ENCODE measurements around the gene PLA2G12A. TPM values are rescaled to one million over a fixed set of nuclear protein-coding genes. Genes with fewer than 3 reads are reported as not detected.
"Not testable (repeated sequence)": the region's sequence is repeated elsewhere in the genome, so short reads cannot be mapped to it uniquely, and the experiment has no call there.

The PLA2G12A gene
- total RNA-seq, 1 donor from 2014 or later, result 17.8 TPM

DNA sequence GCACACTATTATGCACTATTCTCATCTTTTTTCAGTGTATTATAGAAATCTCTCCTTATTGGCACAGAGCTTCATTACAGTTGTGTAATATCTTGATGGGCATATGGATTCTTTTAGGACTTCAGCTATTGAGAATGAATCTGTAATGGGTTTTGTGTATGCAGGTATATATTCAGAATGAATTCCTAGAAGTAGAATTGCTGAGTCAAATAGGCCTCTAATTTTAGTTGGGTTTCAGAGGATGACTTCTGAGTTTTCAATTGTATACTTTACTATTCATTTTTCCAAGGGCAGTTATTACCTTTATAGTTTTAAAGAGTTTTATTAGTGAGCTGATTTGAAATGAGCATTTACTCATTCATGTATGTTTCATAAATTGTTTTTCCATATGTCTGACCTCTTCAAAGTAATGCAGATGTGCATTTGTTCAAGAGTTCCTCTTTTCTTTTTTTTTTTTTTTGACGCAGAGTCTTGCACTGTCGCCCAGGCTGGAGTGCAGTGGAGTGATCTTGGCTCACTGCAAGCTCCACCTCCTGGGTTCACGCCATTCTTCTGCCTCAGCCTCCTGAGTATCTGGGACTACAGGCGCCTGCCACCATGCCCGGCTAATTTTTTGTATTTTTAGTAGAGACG, 46.1 kb downstream of the PLA2G12A start:
- H3K4me3 ChIP-seq, result no peak overlapping the region
- H2AFZ ChIP-seq (replicated peaks), result no peak overlapping the region
- no peak overlapping the region for H3K4me2 ChIP-seq
- H3K36me3 Mint-ChIP-seq, result peaks cover 55% of the 10 kb centered on the region
- no peaks in the 10 kb centered on the region for H3K79me2 ChIP-seq (ENCODE audit: low read depth)
- H4K20me1 ChIP-seq (ENCODE audit: low read depth), result no peaks in the 10 kb centered on the region
- peaks cover 5% of the 10 kb centered on the region for H3K36me3 ChIP-seq
- H3K4me1 ChIP-seq, result peaks cover 18% of the 10 kb centered on the region
- no peaks in the 10 kb centered on the region for H3K9me3 ChIP-seq (ENCODE audit: low read depth)
- no peak overlapping the region for H3K4me3 Mint-ChIP-seq
- no peak overlapping the region for H3K27ac ChIP-seq
- no peak for DNase-seq (ENCODE audit: low spot score)
- no peak overlapping the region for H3K27ac Mint-ChIP-seq
- peaks cover 18% of the 10 kb centered on the region for H3K4me1 Mint-ChIP-seq
- H3K9me3 Mint-ChIP-seq, result peaks cover 18% of the 10 kb centered on the region
- no peak for TF ChIP-seq EZH2 (IDR thresholded peaks at IDR 0.05)
- TF ChIP-seq EZH2phosphoT487 (IDR thresholded peaks at IDR 0.05), result no peak
- TF ChIP-seq, protein P1, sequence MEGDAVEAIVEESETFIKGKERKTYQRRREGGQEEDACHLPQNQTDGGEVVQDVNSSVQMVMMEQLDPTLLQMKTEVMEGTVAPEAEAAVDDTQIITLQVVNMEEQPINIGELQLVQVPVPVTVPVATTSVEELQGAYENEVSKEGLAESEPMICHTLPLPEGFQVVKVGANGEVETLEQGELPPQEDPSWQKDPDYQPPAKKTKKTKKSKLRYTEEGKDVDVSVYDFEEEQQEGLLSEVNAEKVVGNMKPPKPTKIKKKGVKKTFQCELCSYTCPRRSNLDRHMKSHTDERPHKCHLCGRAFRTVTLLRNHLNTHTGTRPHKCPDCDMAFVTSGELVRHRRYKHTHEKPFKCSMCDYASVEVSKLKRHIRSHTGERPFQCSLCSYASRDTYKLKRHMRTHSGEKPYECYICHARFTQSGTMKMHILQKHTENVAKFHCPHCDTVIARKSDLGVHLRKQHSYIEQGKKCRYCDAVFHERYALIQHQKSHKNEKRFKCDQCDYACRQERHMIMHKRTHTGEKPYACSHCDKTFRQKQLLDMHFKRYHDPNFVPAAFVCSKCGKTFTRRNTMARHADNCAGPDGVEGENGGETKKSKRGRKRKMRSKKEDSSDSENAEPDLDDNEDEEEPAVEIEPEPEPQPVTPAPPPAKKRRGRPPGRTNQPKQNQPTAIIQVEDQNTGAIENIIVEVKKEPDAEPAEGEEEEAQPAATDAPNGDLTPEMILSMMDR (IDR thresholded peaks at IDR 0.05), result no peak
- H3K9ac ChIP-seq, result no peak overlapping the region
- no peaks in the 10 kb centered on the region for H3K27me3 Mint-ChIP-seq (ENCODE audit: insufficient read depth, low read depth)
- no peaks in the 10 kb centered on the region for H3K27me3 ChIP-seq
- peaks cover 10% of the 10 kb centered on the region for H3F3A ChIP-seq (ENCODE audit: low read depth)

DNA sequence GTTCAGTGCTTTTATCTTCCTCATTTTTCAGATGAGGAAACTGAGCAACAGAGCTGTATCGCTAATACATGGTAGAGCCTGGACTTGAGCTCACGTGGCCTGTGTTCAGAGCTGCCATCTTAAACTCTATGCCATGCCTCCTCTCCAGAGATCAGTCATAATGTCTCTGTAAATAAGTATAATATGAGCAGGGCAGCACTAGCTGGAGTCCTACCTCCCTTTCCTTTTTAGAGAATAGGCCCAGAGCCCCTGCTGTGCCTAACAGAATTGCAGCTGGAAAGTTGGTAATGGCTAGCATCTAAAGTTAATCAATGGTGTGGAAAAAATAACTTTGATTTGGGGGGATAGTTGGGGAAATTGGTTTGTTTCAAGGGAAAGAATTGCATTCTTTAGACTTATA, 47.0 kb downstream of the PLA2G12A start:
- Histone ChIP-seq H3K4me3 (no peak overlapping the region), H2AFZ (replicated peaks) (no peak overlapping the region), H3K4me1 (peaks cover 18% of the 10 kb centered on the region), H3K27ac (no peak overlapping the region), H3K36me3 (no peaks in the 10 kb centered on the region), H3K9ac (no peak overlapping the region), H3F3A (ENCODE audit: low read depth) (peaks cover 10% of the 10 kb centered on the region), H3K27me3 (no peaks in the 10 kb centered on the region), H4K20me1 (ENCODE audit: low read depth) (no peaks in the 10 kb centered on the region), H3K9me3 (ENCODE audit: low read depth) (no peaks in the 10 kb centered on the region), H3K4me2 (no peak overlapping the region), H3K79me2 (ENCODE audit: low read depth) (no peaks in the 10 kb centered on the region)
- H3K27ac Mint-ChIP-seq, result no peak overlapping the region
- H3K36me3 Mint-ChIP-seq, result peaks cover 53% of the 10 kb centered on the region
- peaks cover 18% of the 10 kb centered on the region for H3K4me1 Mint-ChIP-seq
- DNase-seq (ENCODE audit: low spot score), result peak; percentile 55
- TF ChIP-seq EZH2phosphoT487 (IDR thresholded peaks at IDR 0.05) (no peak), EZH2 (IDR thresholded peaks at IDR 0.05) (no peak)
- TF ChIP-seq, protein P1 (IDR thresholded peaks at IDR 0.05), result no peak
- peaks cover 20% of the 10 kb centered on the region for H3K9me3 Mint-ChIP-seq
- no peaks in the 10 kb centered on the region for H3K27me3 Mint-ChIP-seq (ENCODE audit: insufficient read depth, low read depth)
- no peak overlapping the region for H3K4me3 Mint-ChIP-seq

DNA sequence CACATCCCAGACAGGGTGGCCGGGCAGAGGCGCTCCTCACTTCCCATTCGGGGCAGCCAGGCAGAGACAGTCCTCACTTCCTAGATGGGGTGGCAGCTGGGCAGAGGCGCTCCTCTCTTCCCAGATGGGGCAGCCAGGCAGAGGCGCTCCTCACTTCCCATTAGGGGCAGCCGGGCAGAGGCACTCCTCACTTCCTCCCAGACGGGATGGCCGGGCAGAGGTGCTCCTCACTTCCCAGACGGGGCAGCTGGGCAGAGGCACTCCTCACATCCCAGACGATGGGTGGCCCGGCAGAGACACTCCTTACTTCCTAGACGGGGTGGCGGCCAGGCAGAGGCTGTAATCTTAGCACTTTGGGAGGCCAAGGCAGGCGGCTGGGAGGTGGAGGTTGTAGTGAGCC, 50.9 kb downstream of the PLA2G12A start:
- Mint-ChIP-seq H3K9me3 (peaks cover 28% of the 10 kb centered on the region), H3K36me3 (peaks cover 41% of the 10 kb centered on the region), H3K4me1 (peaks cover 18% of the 10 kb centered on the region)
- H3K4me2 ChIP-seq; H3K27me3 Mint-ChIP-seq (ENCODE audit: insufficient read depth, low read depth); DNase-seq (ENCODE audit: low spot score); H3K27ac Mint-ChIP-seq; H3F3A ChIP-seq (ENCODE audit: low read depth); H3K9me3 ChIP-seq (ENCODE audit: low read depth); H4K20me1 ChIP-seq (ENCODE audit: low read depth); H3K27me3 ChIP-seq; H3K79me2 ChIP-seq (ENCODE audit: low read depth); H3K36me3 ChIP-seq; H2AFZ ChIP-seq (replicated peaks); H3K27ac ChIP-seq; H3K9ac ChIP-seq; H3K4me3 ChIP-seq; H3K4me3 Mint-ChIP-seq: not testable (repeated sequence)
- H3K4me1 ChIP-seq, result peaks cover 18% of the 10 kb centered on the region

DNA sequence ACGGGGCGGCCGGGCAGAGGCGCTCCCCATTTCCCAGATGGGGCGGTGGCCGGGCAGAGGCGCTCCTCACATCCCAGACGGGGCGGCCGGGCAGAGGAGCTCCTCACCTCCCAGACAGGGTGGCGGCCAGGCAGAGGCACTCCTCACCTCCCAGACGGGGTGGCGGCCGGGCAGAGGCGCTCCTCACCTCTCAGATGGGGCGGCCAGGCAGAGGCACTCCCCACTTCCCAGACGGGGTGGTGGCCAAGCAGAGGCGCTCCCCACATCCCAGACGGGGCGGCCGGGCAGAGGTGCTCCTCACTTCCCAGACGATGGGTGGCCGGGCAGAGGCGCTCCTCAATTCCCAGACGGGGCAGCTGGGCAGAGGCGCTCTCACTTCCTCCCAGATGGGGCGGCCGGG, 51.4 kb downstream of the PLA2G12A start:
- not testable (repeated sequence) for H3K79me2 ChIP-seq (ENCODE audit: low read depth); H2AFZ ChIP-seq (replicated peaks); H3K4me2 ChIP-seq; H3K27me3 ChIP-seq; DNase-seq (ENCODE audit: low spot score); H3F3A ChIP-seq (ENCODE audit: low read depth); H3K4me3 ChIP-seq; H3K9ac ChIP-seq; H3K9me3 ChIP-seq (ENCODE audit: low read depth); H4K20me1 ChIP-seq (ENCODE audit: low read depth); H3K36me3 ChIP-seq; H3K27ac Mint-ChIP-seq; H3K27ac ChIP-seq; H3K27me3 Mint-ChIP-seq (ENCODE audit: insufficient read depth, low read depth); H3K4me3 Mint-ChIP-seq
- peaks cover 17% of the 10 kb centered on the region for H3K4me1 ChIP-seq
- peaks cover 28% of the 10 kb centered on the region for H3K9me3 Mint-ChIP-seq
- peaks cover 15% of the 10 kb centered on the region for H3K4me1 Mint-ChIP-seq
- peaks cover 42% of the 10 kb centered on the region for H3K36me3 Mint-ChIP-seq
